Left renal pelvis (tissue), 4 donors: ENCODE measurements around the gene FNBP1. TPM values are rescaled to one million over a fixed set of nuclear protein-coding genes. Genes with fewer than 3 reads are reported as not detected.

Source experiments
- DNase-seq, 4 donors: peaks; one replicate each; pipeline ENCODE4 v3.0.0-alpha.2; 2013; ENCODE audit warnings: low read depth in 4 of 4, low spot score in 3 of 4
- polyA plus RNA-seq, 4 donors: library from polyadenylated mRNA; unstranded; fragments of 120-200 nt; gene quantifications; one replicate each; pipeline ENCODE4 v1.2.1, GENCODE V29; 2013; ENCODE audit not compliant: insufficient read length in 4 of 4

Gene FNBP1
- polyA plus RNA-seq, 4 donors, result 44.4 to 53.8 (median 50.0) TPM

DNA sequence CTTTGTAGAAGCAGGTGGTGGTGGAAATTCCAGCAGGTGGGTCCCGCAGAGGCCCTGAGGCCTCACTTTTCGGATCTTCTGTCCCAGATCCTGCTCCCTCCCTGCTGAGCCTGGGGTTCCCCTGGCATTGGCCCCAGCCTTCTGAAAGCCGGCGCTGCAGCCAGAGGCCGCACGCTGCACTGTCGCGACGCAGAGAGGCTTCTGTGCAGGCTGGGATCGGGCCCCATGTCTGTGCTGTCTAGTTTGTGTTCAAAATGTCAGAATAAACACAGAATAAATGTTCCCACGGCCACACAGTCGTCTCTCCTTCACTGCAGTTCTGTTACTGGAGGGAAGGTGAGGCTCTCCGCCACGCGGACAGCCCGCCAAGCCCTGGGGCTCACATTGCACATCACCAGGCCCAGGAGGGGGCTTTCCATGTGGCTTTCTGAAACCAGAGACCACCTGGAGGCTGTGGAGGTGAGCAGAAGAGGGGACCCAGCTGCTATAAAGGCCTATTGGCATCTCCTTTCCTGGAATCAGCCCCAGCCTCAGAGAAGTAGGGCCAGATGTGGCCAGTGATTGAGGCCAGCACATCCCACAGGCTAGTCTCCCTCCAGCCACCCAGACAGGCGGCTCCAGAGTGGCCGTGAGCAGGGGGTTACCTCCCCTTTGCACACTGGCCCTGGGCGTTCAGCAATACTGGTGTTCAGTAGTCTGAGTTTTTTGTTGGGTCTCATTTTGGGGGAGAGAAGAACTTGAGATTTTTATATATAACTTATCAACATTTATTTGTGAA lies 161.3 kb downstream of the FNBP1 start:
- no peak for DNase-seq

GRCh38 chr9:129880654-129881546 lies 162.1 kb downstream of the FNBP1 start:
- DNase-seq, result no peak

- no peak for DNase-seq
These were observed 162.9 kb downstream of the FNBP1 start for GRCh38 chr9:129879991-129880653.

DNA sequence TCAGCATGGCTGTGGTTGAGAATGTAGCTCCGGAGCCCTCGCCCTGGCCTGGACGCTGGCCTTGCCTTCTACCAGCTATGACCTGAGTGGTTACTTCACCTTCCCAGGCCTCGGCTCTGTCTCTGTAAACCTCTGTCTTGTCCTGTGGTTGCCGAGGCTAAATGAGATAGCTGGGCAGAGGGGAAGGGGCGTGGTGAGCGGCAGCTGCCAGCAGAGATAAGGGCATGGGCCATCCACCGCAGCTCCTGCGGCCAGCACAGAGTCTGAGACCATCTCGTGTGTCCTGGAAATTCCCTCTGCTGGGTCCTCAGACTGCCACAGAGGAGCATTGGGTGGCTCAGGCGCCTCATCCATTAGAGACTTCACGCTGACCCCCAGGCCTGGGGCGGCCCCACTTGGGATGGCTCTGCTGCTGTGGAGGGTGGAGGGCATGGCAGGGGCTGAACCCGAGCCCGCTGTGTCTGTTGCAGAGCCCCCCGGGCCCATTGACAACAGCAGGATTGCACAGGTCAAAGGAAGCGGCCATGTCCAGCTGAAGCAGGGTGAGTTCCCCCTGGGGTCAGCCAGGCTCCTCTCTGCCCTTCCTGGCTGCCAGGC lies 163.8 kb downstream of the FNBP1 start:
- no peak for DNase-seq

DNA sequence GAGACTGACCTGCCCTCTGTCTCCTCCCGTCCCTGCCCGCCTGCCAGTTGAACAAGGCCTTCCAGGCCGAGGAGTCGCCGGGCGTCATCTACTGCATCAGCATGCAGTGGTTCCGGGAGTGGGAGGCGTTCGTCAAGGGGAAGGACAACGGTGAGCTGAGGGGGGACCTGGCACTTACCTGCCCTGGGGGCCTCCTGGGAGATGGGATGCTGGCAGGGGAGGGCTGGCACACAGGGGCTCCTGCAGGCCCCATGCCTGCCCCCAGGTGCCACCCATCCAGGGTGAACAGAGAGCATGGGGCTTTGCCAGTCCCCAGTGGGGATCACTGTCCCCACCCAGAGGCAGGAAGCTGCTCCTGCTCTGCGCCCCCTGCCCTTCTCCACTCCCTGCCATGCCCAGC lies 164.7 kb downstream of the FNBP1 start:
- no peak for DNase-seq

- no peak for DNase-seq
These were observed 166.2 kb downstream of the FNBP1 start for GRCh38 chr9:129876815-129877214.

GRCh38 chr9:129875687-129876395 lies 167.1 kb downstream of the FNBP1 start:
- DNase-seq, result no peak

GRCh38 chr9:129875181-129875611 lies 167.8 kb downstream of the FNBP1 start:
- no peak for DNase-seq

GRCh38 chr9:129874261-129875101 lies 168.5 kb downstream of the FNBP1 start:
- DNase-seq, result no peak

DNA sequence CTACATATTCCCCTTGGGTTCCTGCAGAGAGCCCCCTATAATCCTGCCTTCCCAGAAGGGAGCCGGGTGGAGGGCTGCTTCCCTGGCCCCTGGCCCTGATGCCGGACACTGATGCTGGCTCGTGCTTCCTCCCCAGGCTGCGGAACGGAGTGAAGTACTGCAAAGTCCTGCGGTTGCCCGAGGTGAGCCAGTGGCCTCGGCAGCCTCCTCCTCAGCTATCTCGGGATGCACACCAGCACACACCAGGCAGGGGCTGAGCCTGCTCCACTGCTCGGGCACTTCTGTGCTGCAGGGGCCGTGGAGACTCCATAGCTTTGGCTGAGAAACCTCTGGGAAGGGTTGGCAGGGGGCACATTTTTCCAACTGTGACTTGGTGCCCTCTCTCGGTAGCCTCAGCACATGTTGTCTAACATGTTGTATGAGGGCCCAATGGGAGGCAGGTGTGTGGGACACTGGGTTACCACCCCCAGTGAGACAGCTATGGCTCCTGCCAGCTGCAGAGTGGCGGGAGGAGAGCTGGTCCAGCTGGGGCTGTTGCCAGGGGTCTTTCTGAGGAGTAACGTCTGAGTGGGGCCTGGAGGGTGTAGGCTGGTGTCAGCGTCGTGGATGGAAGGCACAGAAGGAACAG lies 169.3 kb downstream of the FNBP1 start:
- DNase-seq, result no peak

GRCh38 chr9:129871046-129871445 lies 171.9 kb downstream of the FNBP1 start:
- no peak for DNase-seq

DNA sequence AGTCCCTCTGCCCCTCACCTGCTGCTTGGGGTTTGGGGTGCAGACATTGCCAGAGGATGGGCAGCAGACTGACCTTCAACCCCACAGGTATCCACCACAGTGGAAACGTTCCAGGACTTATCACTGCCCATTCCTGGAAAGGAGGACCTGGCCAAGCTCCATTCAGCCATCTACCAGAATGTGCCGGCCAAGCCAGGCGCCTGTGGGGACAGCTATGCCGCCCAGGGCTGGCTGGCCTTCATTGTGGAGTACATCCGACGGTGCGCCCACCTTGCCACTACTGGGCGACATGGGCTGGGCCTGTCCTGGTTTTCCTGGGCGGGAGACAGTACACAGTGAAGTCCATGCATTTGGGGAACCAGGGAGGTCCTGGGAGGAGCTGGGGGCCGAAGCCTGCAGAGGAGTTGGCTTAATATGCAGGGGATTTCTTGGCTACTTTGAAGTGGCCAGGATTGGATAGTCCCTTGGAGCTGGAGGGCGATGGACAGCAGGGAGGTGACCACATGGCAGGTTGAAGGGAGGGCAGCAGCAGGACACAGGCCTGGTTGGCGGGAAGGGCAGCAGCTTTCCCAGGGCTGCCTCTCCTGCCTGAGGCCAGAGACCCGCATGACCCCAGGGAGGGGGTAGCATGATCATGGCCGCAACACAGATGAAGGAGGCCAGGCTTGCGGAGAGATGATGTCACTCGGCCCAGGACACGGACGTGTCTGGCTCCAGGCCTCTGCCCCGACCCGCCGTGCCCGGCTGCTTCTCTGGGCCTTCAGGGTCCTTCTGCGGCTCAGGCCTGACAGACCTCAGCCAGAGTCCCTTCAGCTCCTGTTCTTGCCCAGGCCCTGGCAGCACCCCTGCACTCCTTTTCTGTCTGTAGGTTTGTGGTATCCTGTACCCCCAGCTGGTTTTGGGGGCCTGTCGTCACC lies 173.1 kb downstream of the FNBP1 start:
- no peak for DNase-seq

- DNase-seq, result no peak
These were observed 174.0 kb downstream of the FNBP1 start for GRCh38 chr9:129868872-129869486.

- no peak for DNase-seq
These were observed 174.7 kb downstream of the FNBP1 start for GRCh38 chr9:129868023-129868871.

- DNase-seq, result no peak
These were observed 175.6 kb downstream of the FNBP1 start for GRCh38 chr9:129867136-129868022.
